IPS DF 4.7 (cell line): ENCODE data around the gene PARVB.

Experiments
- DNase-seq: peaks from one replicate; pipeline ENCODE4 v3.0.0-alpha.2; 2013; ENCODE audit warnings: low spot score; ENCODE audit errors: extremely low read depth

The PARVB gene

DNA sequence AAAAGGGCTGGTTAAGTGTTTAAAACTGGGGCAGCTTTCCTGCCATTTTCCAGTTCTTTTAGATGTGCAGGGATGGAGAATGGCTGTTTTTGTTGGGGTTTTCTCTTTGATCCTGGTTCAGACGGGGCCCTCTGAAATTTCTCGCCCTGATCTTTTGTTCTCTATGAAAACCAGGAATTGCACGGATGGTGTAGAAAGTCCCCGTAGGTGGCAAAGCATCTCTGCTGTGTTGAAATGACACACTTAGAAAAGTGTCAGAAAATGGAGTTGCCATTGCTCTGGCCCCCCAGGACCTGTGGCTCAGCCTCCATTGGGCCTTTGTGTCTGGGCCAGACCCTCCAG is 63.0 kb downstream of the PARVB start:
- DNase-seq: no peak

- no peak for DNase-seq
Measured at GRCh38 chr22:44088976-44089570, 65.0 kb downstream of the PARVB start.

DNA sequence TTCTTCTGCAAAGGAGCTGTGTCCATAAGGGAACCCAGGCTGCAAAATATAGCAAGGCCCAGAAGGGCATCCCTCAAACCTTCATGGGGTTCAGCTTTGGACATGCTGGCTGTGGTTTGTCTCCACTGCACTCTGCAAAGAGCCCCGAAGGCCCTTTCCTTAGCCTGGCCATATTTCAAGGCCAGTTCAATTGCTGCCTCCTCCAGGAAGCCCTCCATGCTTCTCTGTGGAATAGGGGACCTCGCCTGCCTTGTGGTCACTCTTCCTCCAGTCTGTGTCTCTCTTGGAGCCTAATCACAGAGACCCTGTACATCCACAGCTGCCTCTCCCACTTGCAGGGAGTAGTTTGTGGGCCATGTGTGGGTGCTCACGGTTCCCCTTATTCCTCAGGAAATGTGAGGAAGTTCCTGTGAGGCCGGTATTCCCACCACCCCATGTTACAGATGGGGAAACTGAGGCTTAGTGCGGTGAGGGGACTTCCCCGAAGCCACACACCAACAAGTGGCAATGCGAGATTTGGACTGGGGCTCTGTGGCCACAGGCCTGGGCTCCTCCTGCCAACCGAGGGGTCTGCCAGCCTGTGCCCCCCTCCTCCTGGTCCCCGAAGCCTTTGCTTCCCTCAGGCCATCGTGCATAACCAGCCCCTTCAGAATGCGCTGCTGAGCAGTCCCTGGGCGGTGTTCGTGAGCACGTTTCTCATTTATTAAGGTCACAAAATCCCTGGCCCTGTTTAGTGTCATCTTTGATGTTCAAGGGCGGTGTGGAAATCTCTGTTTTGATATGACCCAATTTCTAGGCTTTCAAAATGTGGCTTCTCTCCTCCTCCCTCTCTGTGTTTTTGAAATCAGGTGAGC is 65.8 kb downstream of the PARVB start:
- no peak for DNase-seq

DNA sequence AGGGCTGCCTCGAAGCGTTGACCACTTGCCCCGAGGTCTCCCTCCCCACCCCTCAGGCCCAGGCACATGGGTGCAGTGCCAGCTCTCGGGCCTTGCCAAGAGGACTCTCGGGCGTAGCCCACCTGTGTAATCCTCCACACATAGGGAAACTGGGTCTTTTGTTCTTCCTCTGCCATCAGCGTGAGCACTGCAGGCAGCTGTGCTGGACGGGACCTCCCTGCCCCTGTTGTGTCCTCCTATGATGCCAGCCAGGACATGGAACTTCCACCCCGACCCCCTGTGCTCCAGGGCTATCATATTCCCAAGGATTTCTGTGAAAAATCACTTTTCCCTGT is 66.4 kb downstream of the PARVB start:
- no peak for DNase-seq

DNA sequence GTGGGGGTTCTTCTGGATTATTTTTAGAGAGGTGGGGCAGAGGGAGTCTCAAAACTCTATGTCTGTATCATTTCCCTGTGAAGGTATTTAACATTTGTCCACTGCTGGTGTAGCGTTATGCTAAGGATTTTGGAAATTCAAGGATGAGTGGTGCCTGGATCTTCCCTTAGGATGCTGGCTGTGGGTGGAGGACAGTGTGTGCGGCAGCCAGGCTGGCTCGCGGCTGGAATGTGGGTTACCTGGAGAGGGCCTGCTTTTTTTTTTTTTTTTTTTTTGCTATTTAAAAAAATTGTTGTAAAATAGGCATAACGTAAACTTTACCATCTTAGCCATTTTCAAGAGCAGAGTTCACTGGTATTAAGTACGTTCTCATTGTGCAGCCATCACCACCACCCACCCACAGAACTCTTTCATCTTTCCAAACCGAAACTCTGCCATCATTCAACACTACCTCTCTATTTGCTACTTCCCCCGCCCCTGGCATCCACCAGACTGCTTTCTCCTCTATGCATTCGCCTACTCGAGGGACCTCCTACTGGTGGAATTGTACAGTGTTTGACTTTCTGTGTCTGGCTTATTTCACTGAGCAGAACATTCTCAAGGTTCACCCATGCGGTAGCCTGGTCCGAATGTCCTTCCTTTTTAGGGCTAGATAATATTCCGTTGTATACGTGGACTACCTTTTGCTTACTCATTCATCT is 67.1 kb downstream of the PARVB start:
- DNase-seq: no peak

DNA sequence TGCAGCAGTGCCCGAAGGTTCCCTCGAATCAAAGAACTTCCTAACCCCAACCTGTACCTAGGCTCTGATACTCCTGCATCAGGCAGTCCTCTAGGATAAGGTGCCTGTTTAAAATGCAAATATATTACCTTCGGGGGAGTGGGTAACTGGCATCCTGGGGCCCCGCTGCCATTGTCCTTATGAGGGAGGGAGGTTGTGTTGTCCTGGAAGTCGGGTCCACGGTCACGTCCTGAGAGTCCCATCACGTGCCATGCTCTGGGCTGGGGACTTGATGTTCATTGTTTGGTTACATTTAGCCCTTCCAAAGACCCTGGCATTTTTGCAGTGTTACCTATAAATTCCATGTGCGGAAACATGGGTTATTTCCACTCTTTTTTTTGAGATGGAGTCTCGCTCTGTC is 67.6 kb downstream of the PARVB start:
- no peak for DNase-seq

GRCh38 chr22:44092636-44093220 is 68.6 kb downstream of the PARVB start:
- no peak for DNase-seq

DNA sequence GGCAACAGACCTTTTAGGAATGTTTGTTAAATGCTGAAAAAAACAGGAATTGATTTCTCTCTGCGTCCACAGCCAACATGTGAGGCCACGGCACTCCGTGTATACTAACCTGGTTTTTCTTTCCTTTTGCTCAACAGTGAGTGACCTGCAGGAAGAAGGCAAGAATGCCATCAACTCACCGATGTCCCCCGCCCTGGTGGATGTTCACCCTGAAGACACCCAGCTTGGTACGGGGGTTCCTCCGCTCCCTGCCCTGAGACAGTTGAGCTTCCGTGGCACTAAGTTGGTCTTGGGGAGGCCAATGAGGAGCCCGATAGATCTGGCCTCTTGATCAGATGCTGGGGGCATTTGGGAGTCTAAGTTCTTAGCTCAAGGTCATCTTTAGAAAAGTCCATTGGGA is 69.7 kb downstream of the PARVB start:
- DNase-seq: no peak

GRCh38 chr22:44094751-44095302 is 70.7 kb downstream of the PARVB start:
- DNase-seq: no peak

- DNase-seq: no peak
Measured at GRCh38 chr22:44096736-44097135, 72.6 kb downstream of the PARVB start.

DNA sequence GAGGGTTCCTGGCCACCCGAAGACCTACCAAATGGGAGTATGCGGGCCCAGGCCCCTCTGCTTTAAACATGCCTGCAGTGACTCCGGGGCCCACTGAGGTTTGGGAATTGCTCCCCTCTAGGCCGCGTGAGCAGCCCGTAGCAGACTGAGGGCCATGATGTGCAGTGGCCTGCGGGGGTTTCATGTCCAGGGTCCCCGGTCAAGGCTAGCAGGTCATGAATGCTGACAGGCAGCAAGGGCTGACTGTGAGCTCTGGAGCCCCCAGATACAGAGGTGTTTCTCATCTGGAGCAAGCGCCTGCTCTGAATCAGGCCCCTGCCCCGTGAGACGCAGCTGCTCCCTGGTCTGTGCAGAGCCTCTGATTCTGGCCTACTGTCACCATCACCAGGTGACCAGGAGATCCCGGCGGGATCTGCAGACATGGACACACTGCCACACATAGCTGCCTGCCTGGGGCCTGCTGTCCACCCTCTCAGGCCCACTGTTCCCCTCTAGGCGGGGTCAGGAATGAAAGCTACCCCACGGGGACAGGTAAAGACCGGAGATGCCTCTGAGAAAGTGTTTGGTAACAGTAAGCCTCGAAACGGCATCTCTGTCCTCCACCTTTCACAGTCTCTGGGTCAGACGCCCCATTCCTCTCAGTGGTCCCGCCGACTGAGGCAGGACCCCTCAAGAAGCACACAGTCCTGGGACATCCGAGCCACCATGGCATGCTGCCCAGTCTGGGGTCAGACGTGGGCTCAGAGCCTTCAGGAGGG is 73.3 kb downstream of the PARVB start:
- DNase-seq: no peak

DNA sequence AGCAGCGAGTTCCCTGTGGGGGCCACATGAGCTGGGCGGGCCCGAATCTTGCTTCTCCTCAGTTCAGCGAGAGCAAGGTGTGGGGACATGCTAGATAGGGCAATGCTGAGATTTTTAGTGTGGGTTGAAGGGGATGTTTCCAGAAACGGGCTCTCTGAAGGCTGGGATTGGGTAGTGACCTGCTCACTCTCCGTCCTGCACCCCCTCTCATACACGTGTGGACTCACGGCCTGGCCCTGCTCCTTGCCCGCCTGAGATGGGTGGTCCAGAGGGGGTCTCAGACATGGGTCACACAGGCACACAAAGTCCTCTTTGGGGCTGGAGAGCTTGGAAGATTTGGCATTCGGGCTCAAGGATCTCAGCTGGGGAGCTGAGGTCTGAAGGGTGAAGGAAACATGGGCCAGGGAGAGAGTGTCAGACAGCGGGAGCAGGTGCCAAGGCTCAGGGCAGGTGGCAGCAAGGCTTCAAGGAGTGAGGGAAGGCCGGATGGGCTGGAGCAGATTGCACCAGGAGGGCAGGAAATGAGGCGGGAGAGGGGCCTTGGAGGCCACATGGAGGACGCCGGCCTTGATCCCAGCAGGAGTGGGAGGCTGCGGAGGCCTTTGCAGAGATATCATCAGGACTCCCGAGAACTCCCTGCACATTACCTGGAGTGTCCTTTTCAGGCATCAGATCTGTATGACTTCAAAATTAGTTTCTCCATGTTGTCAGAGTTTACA is 74.1 kb downstream of the PARVB start:
- DNase-seq: no peak

DNA sequence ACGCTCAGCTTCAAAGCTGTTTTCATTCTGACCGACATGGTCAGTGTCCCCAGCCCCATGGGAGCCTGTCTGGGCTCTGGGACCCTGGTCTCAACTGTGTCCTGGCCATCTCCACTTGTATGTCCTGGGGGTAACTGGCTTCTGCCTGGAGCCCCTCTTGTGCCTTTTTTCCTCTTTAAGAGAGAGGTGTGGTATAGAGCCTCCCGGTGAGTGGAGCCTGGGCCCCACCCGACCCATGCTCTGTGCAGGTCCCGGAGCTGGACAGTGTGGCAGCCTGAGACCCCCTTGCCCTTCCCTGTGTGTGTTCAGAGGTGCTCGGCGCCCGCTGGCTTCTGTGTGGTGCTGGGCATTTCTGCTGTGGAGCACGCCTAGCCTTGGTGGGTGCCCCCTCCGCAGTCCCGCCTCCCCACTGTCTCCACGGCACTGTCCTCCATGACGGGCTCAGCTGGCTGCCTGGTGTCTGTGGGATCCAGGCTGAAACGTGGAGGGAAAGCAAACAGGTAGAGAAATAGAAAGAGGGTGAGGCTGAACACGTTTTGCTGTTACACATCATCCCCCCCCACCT is 74.9 kb downstream of the PARVB start:
- no peak for DNase-seq

DNA sequence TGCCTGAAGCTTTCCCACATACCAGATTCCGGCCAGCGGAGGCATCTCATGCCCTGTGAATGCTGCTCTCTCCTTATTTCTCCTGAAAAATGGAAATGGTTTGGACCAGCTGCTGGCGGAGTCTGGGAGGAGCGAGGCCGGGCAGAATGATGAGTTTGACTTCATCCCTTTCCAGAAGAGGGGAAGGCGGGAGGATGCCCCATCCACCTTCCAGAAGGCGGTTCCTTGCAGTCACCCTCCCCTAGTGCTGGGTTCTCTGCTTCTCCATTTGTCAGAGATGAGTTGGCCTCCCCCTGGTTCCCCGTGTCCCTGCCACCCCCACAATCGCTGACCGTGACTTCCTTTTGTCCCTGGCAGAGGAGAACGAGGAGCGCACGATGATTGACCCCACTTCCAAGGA is 75.6 kb downstream of the PARVB start:
- no peak for DNase-seq

DNA sequence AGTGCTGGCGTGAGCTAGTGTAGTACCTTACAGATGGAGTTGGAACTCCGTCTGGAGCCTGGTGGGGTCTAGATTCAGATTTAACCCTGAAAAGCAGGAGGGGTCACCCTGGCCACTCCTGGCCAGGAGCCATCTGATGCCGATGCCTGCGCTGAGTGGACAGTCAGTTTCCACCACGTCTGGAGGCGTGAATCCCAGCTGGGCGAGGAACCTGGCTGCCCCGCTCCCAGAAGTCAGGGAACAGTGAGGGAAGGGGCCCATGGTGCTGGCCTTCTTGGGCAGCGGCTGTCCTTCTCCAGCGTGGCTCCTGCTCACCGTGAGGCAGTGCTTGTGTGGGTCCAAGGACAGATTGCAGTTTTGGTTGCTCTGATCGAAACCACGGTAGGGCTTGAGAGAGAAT is 76.3 kb downstream of the PARVB start:
- no peak for DNase-seq

DNA sequence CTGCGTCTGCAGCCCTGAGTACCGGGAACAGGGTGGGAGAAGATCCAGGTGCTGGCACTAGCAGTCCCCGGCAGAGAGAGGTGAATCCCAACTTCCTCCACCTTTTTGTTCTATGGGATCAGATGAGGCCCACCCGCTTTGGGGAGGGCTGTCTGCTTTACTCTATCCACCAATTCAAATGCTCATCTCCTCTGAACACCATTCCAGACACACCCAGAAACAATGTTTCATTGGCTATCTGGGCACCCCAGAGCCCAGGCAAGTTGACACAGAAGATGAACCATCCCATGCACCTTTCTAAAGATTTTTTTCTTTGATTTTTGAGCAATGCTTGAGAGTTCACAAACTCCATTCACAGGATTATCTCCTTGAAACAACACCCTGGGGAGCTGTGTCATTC is 78.0 kb downstream of the PARVB start:
- DNase-seq: no peak

DNA sequence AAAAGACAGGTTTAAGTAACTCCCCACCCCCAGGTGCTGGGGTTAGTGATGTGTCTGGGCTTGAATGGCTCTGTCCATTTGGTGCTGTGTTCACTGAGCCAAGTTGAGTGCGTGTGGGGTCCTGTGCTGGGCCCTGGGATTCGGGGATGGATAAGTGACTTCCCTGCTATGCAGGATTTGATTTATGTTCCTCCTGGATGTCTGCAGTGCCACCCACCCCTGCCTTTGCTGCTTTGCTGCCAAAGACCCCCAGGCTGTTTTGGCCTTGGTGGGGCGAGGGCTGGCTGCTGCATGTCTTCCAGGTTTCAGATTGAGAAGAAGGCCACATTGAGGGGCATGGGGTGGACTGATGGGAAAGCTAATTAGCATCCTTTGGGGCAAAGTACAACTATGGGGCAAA is 78.8 kb downstream of the PARVB start:
- no peak for DNase-seq

- no peak for DNase-seq
Measured at GRCh38 chr22:44103735-44104480, 79.8 kb downstream of the PARVB start.

DNA sequence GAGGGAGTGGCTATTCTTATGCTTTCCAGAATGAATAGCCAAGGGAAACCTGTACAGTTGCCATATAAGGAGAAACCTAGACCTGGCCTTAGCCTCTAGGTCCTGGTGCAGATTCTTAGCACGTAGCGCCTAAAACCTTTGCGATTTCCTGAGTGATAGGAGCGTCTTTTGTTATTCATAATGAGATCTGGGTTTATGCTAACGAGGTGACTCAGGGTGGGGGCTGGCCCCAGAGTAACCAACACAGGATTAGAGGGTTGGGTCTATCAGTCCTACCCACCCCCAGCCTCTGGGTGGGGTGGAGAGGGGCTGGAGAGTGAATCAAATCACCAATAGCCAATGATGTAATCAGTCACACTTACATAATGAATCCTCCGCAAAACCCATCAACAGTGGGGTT is 83.2 kb downstream of the PARVB start:
- peak; percentile 49 for DNase-seq

DNA sequence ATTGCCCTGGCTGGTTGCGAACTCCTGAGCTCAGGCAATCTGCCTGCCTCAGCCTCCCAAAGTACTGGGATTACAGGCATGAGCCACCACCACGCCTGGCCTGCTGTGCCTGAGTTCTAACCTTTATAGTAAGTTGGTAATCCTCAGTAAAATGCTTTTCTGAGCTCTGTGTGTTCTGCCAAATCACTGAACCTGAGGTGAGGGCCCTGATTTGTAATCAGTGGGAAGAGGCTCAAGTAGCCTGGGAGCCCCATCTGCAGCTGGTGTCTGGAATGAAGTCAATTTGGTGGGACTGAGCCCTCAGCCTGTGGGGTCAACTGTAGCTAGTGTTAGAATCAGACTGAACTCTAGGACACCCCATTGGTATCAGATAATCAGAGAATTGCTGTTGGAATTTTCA is 84.0 kb downstream of the PARVB start:
- no peak for DNase-seq
